Stimulated activated CD4-positive, alpha-beta T cell treated with anti-CD3 and anti-CD28 coated beads, TNF-alpha, amount 100 ng/mL, for 4 hours (primary cell): Measurements from ENCODE around the gene HNRNPA2B1.
"Not testable (repeated sequence)": the region's sequence is repeated elsewhere in the genome, so short reads cannot be mapped to it uniquely, and the experiment has no call there.

ENCODE experiments used
- DNase-seq, 3 experiments: peaks; one replicate each; pipeline ENCODE4 v3.0.0-alpha.2; 2020; ENCODE audit warnings: low read depth in 3 of 3

The HNRNPA2B1 gene

GRCh38 chr7:26185131-26185843, 15.3 kb downstream of the HNRNPA2B1 start:
- DNase-seq: no peak

- not testable (repeated sequence) for DNase-seq
These were observed 16.1 kb downstream of the HNRNPA2B1 start for GRCh38 chr7:26184281-26185101.

GRCh38 chr7:26183545-26184280, 16.8 kb downstream of the HNRNPA2B1 start:
- no peak for DNase-seq

- no peak for DNase-seq
These were observed 17.8 kb downstream of the HNRNPA2B1 start for GRCh38 chr7:26182706-26183105.

- no peak for DNase-seq
These were observed 18.3 kb downstream of the HNRNPA2B1 start for GRCh38 chr7:26182283-26182682.

- no peak for DNase-seq
These were observed 18.9 kb downstream of the HNRNPA2B1 start for GRCh38 chr7:26181474-26182227.

GRCh38 chr7:26180792-26181198, 19.8 kb downstream of the HNRNPA2B1 start:
- no peak for DNase-seq

- no peak for DNase-seq
These were observed 20.6 kb downstream of the HNRNPA2B1 start for GRCh38 chr7:26179826-26180497.

GRCh38 chr7:26179422-26179821, 21.1 kb downstream of the HNRNPA2B1 start:
- no peak for DNase-seq

GRCh38 chr7:26178272-26178960, 22.1 kb downstream of the HNRNPA2B1 start:
- no peak for DNase-seq

- DNase-seq: not testable (repeated sequence)
These were observed 23.3 kb downstream of the HNRNPA2B1 start for GRCh38 chr7:26177269-26177668.

- not testable (repeated sequence) for DNase-seq
These were observed 23.9 kb downstream of the HNRNPA2B1 start for GRCh38 chr7:26176696-26177095.

GRCh38 chr7:26175903-26176302, 24.6 kb downstream of the HNRNPA2B1 start:
- not testable (repeated sequence) for DNase-seq

- DNase-seq: no peak
These were observed 28.5 kb downstream of the HNRNPA2B1 start for GRCh38 chr7:26172048-26172447.

- DNase-seq: no peak
These were observed 28.9 kb downstream of the HNRNPA2B1 start for GRCh38 chr7:26171601-26172000.

- no peak for DNase-seq
These were observed 29.9 kb downstream of the HNRNPA2B1 start for GRCh38 chr7:26170663-26171062.

GRCh38 chr7:26169271-26169670, 31.3 kb downstream of the HNRNPA2B1 start:
- DNase-seq: no peak

- no peak for DNase-seq
These were observed 32.0 kb downstream of the HNRNPA2B1 start for GRCh38 chr7:26168458-26169023.

- no peak for DNase-seq
These were observed 33.1 kb downstream of the HNRNPA2B1 start for GRCh38 chr7:26167303-26167934.
